Common myeloid progenitor, CD34-positive (primary cell): Measurements from ENCODE around the gene NPAS3.

Experiments used
- CTCF ChIA-PET: fragments of 350-600 bp; sonication (Branson Sonifier 250); formaldehyde crosslinking; loops from one replicate; lab custom pipeline; 2021; ENCODE audit warnings: antibody characterized with exemption; lab: Charles Lee
- POLR2A ChIA-PET: fragments of 350-600 bp; sonication (Branson Sonifier 250); formaldehyde crosslinking; loops from one replicate; lab custom pipeline; 2021; ENCODE audit warnings: antibody characterized with exemption; lab: Charles Lee
- DNase-seq, 3 donors: peaks; one replicate each; pipeline versions ENCODE4 v3.0.0 to v3.0.0-alpha.2; 2013
- H3K27ac ChIP-seq, 2 experiments: 1 replicate in 1 of 2; 2 replicates in 1 of 2; pipeline ENCODE4 v1.7.0; 2013; ENCODE audit warnings: inconsistent platforms in 2 of 2, low read length in 2 of 2, mild to moderate bottlenecking in 2 of 2, low read depth in 1 of 2, moderate library complexity in 1 of 2; ENCODE audit not compliant: severe bottlenecking in 2 of 2, insufficient read depth in 1 of 2, poor library complexity in 1 of 2
- H3K27me3 ChIP-seq, 5 experiments: replicated peaks in 2 of 5; 1 replicate in 3 of 5; 2 replicates in 2 of 5; pipeline versions ENCODE4 v1.6.1 to v1.7.0; 2013; ENCODE audit warnings: low read length in 4 of 5, mild to moderate bottlenecking in 2 of 5, moderate library complexity in 2 of 5, inconsistent platforms in 1 of 5; ENCODE audit not compliant: insufficient read depth in 5 of 5, control insufficient read depth in 4 of 5
- H3K36me3 ChIP-seq, 4 experiments: 1 replicate in 2 of 4; 2 replicates in 2 of 4; pipeline versions ENCODE4 v1.6.1 to v1.7.0; 2013; ENCODE audit warnings: low read length in 3 of 4, control low read depth in 1 of 4, mild to moderate bottlenecking in 1 of 4; ENCODE audit not compliant: control insufficient read depth in 4 of 4, insufficient read depth in 4 of 4
- H3K4me1 ChIP-seq, 4 experiments: 1 replicate in 3 of 4; 2 replicates in 1 of 4; pipeline versions ENCODE4 v1.6.1 to v1.7.1; 2013; ENCODE audit warnings: low read length in 3 of 4, mild to moderate bottlenecking in 3 of 4, control low read depth in 1 of 4, inconsistent platforms in 1 of 4, moderate library complexity in 1 of 4; ENCODE audit not compliant: control insufficient read depth in 4 of 4, insufficient read depth in 4 of 4; ENCODE audit errors: control extremely low read depth in 1 of 4
- H3K4me3 ChIP-seq, 7 experiments: 1 replicate in 4 of 7; 2 replicates in 3 of 7; pipeline versions ENCODE4 v1.5.1 to v1.7.0; 2013; ENCODE audit warnings: mild to moderate bottlenecking in 7 of 7, low read length in 6 of 7, moderate library complexity in 6 of 7, inconsistent platforms in 2 of 7, low read depth in 2 of 7, control low read depth in 1 of 7; ENCODE audit not compliant: insufficient read depth in 4 of 7, control insufficient read depth in 1 of 7; ENCODE audit errors: extremely low read depth in 1 of 7
- H3K9me3 ChIP-seq, 5 experiments: 1 replicate in 4 of 5; 2 replicates in 1 of 5; pipeline versions ENCODE4 v1.6.1 to v1.7.1; 2013; ENCODE audit warnings: low read length in 4 of 5, mild to moderate bottlenecking in 2 of 5, inconsistent platforms in 1 of 5, low read depth in 1 of 5, moderate library complexity in 1 of 5; ENCODE audit not compliant: control insufficient read depth in 4 of 5, insufficient read depth in 2 of 5; ENCODE audit errors: control extremely low read depth in 1 of 5
- whole genome bisulfite sequencing: methylation state at CpG from one replicate; pipeline ENCODE4 v1.1.5; 2013; ENCODE audit not compliant: insufficient coverage; 5-methylcytosine and 5-hydroxymethylcytosine counted together

NPAS3 gene

GRCh38 chr14:33103489-33103888, 164.8 kb downstream of the NPAS3 start:
- Histone ChIP-seq H3K4me1 (no peaks in the 10 kb centered on the region), H3K4me3 (no peak overlapping the region), H3K36me3 (no peaks in the 10 kb centered on the region), H3K27me3 (no peaks in the 10 kb centered on the region), H3K27ac (no peak overlapping the region), H3K9me3 (no peaks in the 10 kb centered on the region)
- ChIA-PET POLR2A (interaction anchor here (0.5 kb wide), 1 partner anchor 144 kb away, joined by 3 read pairs; no protein-coding TSS in a partner anchor), CTCF (interaction anchor here (1.2 kb wide), 1 partner anchor 33 kb away, joined by 3 read pairs; no protein-coding TSS in a partner anchor)
- WGBS: 98% methylated on average over 3 of the region's 3 CpGs
- no peak for DNase-seq

- no peaks in the 10 kb centered on the region for H3K27me3 ChIP-seq
- no peak overlapping the region for H3K4me3 ChIP-seq
- 100% methylated on average over 2 of the region's 2 CpGs for WGBS
- no peak for DNase-seq
- H3K36me3 ChIP-seq: no peaks in the 10 kb centered on the region
- H3K4me1 ChIP-seq: no peaks in the 10 kb centered on the region
- POLR2A ChIA-PET: interaction anchor here (0.5 kb wide), 1 partner anchor 144 kb away, joined by 3 read pairs; no protein-coding TSS in a partner anchor
- H3K27ac ChIP-seq: no peak overlapping the region
- H3K9me3 ChIP-seq: no peaks in the 10 kb centered on the region
- CTCF ChIA-PET: interaction anchor here (1.2 kb wide), 1 partner anchor 34 kb away, joined by 3 read pairs; no protein-coding TSS in a partner anchor
Measured at GRCh38 chr14:33103966-33104365, 165.3 kb downstream of the NPAS3 start.

GRCh38 chr14:33110737-33111443, 172.2 kb downstream of the NPAS3 start:
- WGBS: 100% methylated on average over 5 of the region's 8 CpGs
- ChIA-PET POLR2A (no interaction called here), CTCF (no interaction called here)
- H3K36me3 ChIP-seq: no peaks in the 10 kb centered on the region
- H3K4me1 ChIP-seq: no peaks in the 10 kb centered on the region
- no peaks in the 10 kb centered on the region for H3K9me3 ChIP-seq
- H3K27ac ChIP-seq: no peak overlapping the region
- H3K4me3 ChIP-seq: no peak overlapping the region
- no peaks in the 10 kb centered on the region for H3K27me3 ChIP-seq
- no peak for DNase-seq

GRCh38 chr14:33114331-33114730, 175.7 kb downstream of the NPAS3 start:
- H3K9me3 ChIP-seq: no peaks in the 10 kb centered on the region
- H3K27ac ChIP-seq: no peak overlapping the region
- ChIA-PET CTCF (no interaction called here), POLR2A (no interaction called here)
- H3K4me3 ChIP-seq: no peak overlapping the region
- no peaks in the 10 kb centered on the region for H3K4me1 ChIP-seq
- WGBS: no CpG with 5 or more reads among the region's 3 CpGs
- H3K27me3 ChIP-seq: no peaks in the 10 kb centered on the region
- H3K36me3 ChIP-seq: no peaks in the 10 kb centered on the region
- DNase-seq: no peak

GRCh38 chr14:33118668-33119067, 180.0 kb downstream of the NPAS3 start:
- ChIA-PET CTCF (no interaction called here), POLR2A (no interaction called here)
- DNase-seq: no peak
- H3K27ac ChIP-seq: no peak overlapping the region
- H3K4me1 ChIP-seq: no peaks in the 10 kb centered on the region
- WGBS: no CpG with 5 or more reads among the region's 1 CpG
- H3K36me3 ChIP-seq: no peaks in the 10 kb centered on the region
- H3K4me3 ChIP-seq: no peak overlapping the region
- H3K9me3 ChIP-seq: no peaks in the 10 kb centered on the region
- H3K27me3 ChIP-seq: no peaks in the 10 kb centered on the region

GRCh38 chr14:33120341-33120740, 181.7 kb downstream of the NPAS3 start:
- ChIA-PET CTCF (no interaction called here), POLR2A (no interaction called here)
- Histone ChIP-seq H3K4me3 (no peak overlapping the region), H3K4me1 (no peaks in the 10 kb centered on the region), H3K27ac (no peak overlapping the region), H3K9me3 (no peaks in the 10 kb centered on the region), H3K36me3 (no peaks in the 10 kb centered on the region), H3K27me3 (no peaks in the 10 kb centered on the region)
- 50% methylated on average over 2 of the region's 3 CpGs for WGBS
- no peak for DNase-seq

GRCh38 chr14:33120966-33121365, 182.3 kb downstream of the NPAS3 start:
- no peaks in the 10 kb centered on the region for H3K9me3 ChIP-seq
- no peaks in the 10 kb centered on the region for H3K27me3 ChIP-seq
- H3K4me1 ChIP-seq: no peaks in the 10 kb centered on the region
- POLR2A ChIA-PET: no interaction called here
- no peak overlapping the region for H3K4me3 ChIP-seq
- no peaks in the 10 kb centered on the region for H3K36me3 ChIP-seq
- WGBS: 100% methylated on average over 4 of the region's 4 CpGs
- no peak for DNase-seq
- CTCF ChIA-PET: no interaction called here
- H3K27ac ChIP-seq: no peak overlapping the region
